Neural progenitor cell (in vitro differentiated cells): ENCODE data around the gene AKR1E2.

Experiments used
- CTCF ChIP-seq: fragments of 200-600 bp; sonication (generic); IDR thresholded peaks from 2 replicates; pipeline ENCODE4 v1.5.1; 2017; ENCODE audit warnings: antibody characterized with exemption, mild to moderate bottlenecking
- EZH2 ChIP-seq: fragments of 200-600 bp; sonication (generic); IDR thresholded peaks from 2 replicates; pipeline ENCODE4 v1.6.1; 2017; ENCODE audit warnings: antibody characterized with exemption, mild to moderate bottlenecking, moderate library complexity

- no peak for TF ChIP-seq CTCF
- TF ChIP-seq EZH2 = no peak
Observed at GRCh38 chr10:4786043-4786839, 39.8 kb upstream of the AKR1E2 start.
